Prostate gland (tissue), 2 donors: Measurements from ENCODE around the gene TNFRSF4.

ENCODE experiments used
- CTCF ChIP-seq, 4 experiments: fragments of 200-600 bp in 2 of 4; fragments of 450-650 bp in 2 of 4; sonication (generic) in 2 of 4; IDR thresholded peaks; 1 replicate in 3 of 4; 2 replicates in 1 of 4; pipeline ENCODE4 v1.5.1; 2016 to 2019; ENCODE audit warnings: antibody characterized with exemption in 4 of 4, mild to moderate bottlenecking in 2 of 4, moderate library complexity in 2 of 4
- POLR2AphosphoS5 ChIP-seq: sonication (generic); formaldehyde crosslinking; IDR thresholded peaks from one replicate; pipeline ENCODE4 v1.6.1; 2017; ENCODE audit warnings: antibody characterized with exemption

- TF ChIP-seq CTCF (IDR thresholded peaks at IDR 0.05) (no peak), POLR2AphosphoS5 (no peak)
Measured at GRCh38 chr1:1173793-1174415, 40.0 kb downstream of the TNFRSF4 start, which contains the start of gene TTLL10.
